SK-N-SH (cell line): ENCODE results near the gene NEUROG2. TPM values are rescaled to one million over a fixed set of nuclear protein-coding genes. Genes with fewer than 3 reads are reported as not detected.

ENCODE experiments used
- CTCF ChIA-PET: fragments of 300-600, 350-600 bp; formaldehyde crosslinking; extraction: SDS; loops from one replicate; lab custom pipeline; 2021; lab: Yijun Ruan, JAX
- POLR2A ChIA-PET: fragments of 350-600 bp; sonication (Branson Sonifier 250); formaldehyde crosslinking; extraction: SDS; loops from one replicate; lab custom pipeline; 2020; ENCODE audit warnings: antibody characterized with exemption, inconsistent platforms; lab: Yijun Ruan, JAX
- DNase-seq: peaks from one replicate; pipeline ENCODE4 v3.0.0; 2012
- H2AFZ ChIP-seq: fragments of 200-600 bp; sonication (generic); 2 replicates; pipeline ENCODE4 v1.8.1; 2016; ENCODE audit warnings: antibody characterized with exemption, mild to moderate bottlenecking, low read depth
- H3F3A ChIP-seq: fragments of 200-600 bp; sonication (generic); replicated peaks from 2 replicates; pipeline ENCODE3; 2016; ENCODE audit warnings: antibody characterized with exemption, mild to moderate bottlenecking; ENCODE audit not compliant: insufficient read depth
- H3K27ac ChIP-seq, 2 experiments: fragments of 200-500 bp in 1 of 2; fragments of 200-600 bp in 1 of 2; sonication (Bioruptor generic) in 1 of 2; sonication (generic), shearing (Covaris generic) in 1 of 2; 2 replicates each; pipeline versions ENCODE4 v1.5.1 to v1.6.1; 2014 to 2016; ENCODE audit warnings: low read depth in 2 of 2, inconsistent platforms in 1 of 2, low read length in 1 of 2, mild to moderate bottlenecking in 1 of 2, mixed read lengths in 1 of 2
- H3K27me3 ChIP-seq: fragments of 200-600 bp; sonication (generic), shearing (Covaris generic); 2 replicates; pipeline ENCODE4 v1.6.1; 2016; ENCODE audit warnings: mixed run types; ENCODE audit not compliant: insufficient read depth
- H3K36me3 ChIP-seq, 2 experiments: fragments of 200-500 bp in 1 of 2; fragments of 200-600 bp in 1 of 2; sonication (Bioruptor generic) in 1 of 2; sonication (generic) in 1 of 2; replicated peaks in 1 of 2; 2 replicates each; pipeline versions ENCODE3 to v1.5.1; 2014 to 2016; ENCODE audit warnings: low read length in 1 of 2, mild to moderate bottlenecking in 1 of 2; ENCODE audit not compliant: insufficient read depth in 2 of 2, control insufficient read depth in 1 of 2
- H3K4me1 ChIP-seq, 2 experiments: fragments of 200-500 bp in 1 of 2; fragments of 200-600 bp in 1 of 2; sonication (Bioruptor generic) in 1 of 2; sonication (generic), shearing (Covaris generic) in 1 of 2; 2 replicates each; pipeline versions ENCODE4 v1.5.1 to v1.6.1; 2014 to 2016; ENCODE audit warnings: low read depth in 1 of 2, low read length in 1 of 2, mixed run types in 1 of 2; ENCODE audit not compliant: insufficient read depth in 2 of 2, control insufficient read depth in 1 of 2
- H3K4me2 ChIP-seq: fragments of 200-600 bp; sonication (generic), shearing (Covaris generic); 2 replicates; pipeline ENCODE4 v1.6.1; 2017; ENCODE audit warnings: mixed run types
- H3K4me3 ChIP-seq, 2 experiments: fragments of 200-500 bp in 1 of 2; fragments of 200-600 bp in 1 of 2; sonication (Bioruptor generic) in 1 of 2; sonication (generic), shearing (Covaris generic) in 1 of 2; 2 replicates each; pipeline versions ENCODE4 v1.5.1 to v1.8.1; 2014 to 2016; ENCODE audit warnings: low read depth in 2 of 2, inconsistent platforms in 1 of 2, low read length in 1 of 2, mild to moderate bottlenecking in 1 of 2, mixed read lengths in 1 of 2, moderate library complexity in 1 of 2
- H3K79me2 ChIP-seq: fragments of 200-600 bp; sonication (generic); 2 replicates; pipeline ENCODE4 v1.8.1; 2017; ENCODE audit warnings: mild to moderate bottlenecking; ENCODE audit not compliant: insufficient read depth
- H3K9ac ChIP-seq: fragments of 200-600 bp; sonication (generic); 2 replicates; pipeline ENCODE4 v1.6.1; 2017; ENCODE audit warnings: mixed run types
- H3K9me2 ChIP-seq: fragments of 200-600 bp; sonication (generic); 2 replicates; pipeline ENCODE4 v1.6.1; 2017; ENCODE audit warnings: mixed run types
- H3K9me3 ChIP-seq: fragments of 200-600 bp; sonication (generic); 2 replicates; pipeline ENCODE4 v1.6.1; 2017; ENCODE audit warnings: mixed run types, mild to moderate bottlenecking, moderate library complexity
- H4K20me1 ChIP-seq: fragments of 200-600 bp; sonication (generic); 2 replicates; pipeline ENCODE4 v1.6.1; 2017; ENCODE audit warnings: mild to moderate bottlenecking, mixed run types; ENCODE audit not compliant: insufficient read depth
- GATA2 ChIP-seq: sonication (generic); formaldehyde crosslinking; IDR thresholded peaks from 2 replicates; pipeline ENCODE4 v1.5.0; 2020; ENCODE audit warnings: mild to moderate bottlenecking, missing genetic modification reagents
- polyA plus RNA-seq, 3 experiments: library from polyadenylated mRNA; depleted of rRNA; stranded (reverse); fragments of >200 nt; gene quantifications; 2 replicates each; pipeline ENCODE4 v1.2.3, GENCODE V29; 2012
- TF ChIP-seq, protein P1 (sequence below): IDR thresholded peaks from 2 replicates; pipeline ENCODE4 v1.4.0; 2012; ENCODE audit warnings: low read depth, borderline replicate concordance

Gene NEUROG2
- polyA plus RNA-seq, 1 of the 3 experiments (the other 2 are of a cell fraction): not detected

DNA sequence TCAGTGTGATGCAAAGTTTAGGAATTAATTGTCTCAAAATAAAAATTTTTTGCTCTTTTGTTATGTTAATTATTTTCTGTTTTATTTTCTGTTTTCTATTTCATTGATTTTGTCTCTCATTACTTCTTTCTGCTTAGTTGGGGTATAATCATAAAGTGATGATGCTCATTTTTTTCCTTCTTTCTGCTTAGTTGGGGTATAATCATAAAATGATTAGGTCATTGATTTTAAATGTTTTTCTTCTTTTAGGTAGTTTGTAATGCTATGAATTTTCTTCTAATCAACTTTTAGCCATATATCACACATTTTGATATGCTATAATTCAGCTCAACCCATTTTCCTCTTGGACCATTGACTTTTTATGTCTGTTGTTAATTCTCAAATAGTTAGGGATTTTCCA, 43.7 kb downstream of the NEUROG2 start:
- H3K4me2 ChIP-seq: no peak overlapping the region
- no peaks in the 10 kb centered on the region for H3K36me3 ChIP-seq
- H3K27me3 ChIP-seq: no peaks in the 10 kb centered on the region
- TF ChIP-seq, protein P1, sequence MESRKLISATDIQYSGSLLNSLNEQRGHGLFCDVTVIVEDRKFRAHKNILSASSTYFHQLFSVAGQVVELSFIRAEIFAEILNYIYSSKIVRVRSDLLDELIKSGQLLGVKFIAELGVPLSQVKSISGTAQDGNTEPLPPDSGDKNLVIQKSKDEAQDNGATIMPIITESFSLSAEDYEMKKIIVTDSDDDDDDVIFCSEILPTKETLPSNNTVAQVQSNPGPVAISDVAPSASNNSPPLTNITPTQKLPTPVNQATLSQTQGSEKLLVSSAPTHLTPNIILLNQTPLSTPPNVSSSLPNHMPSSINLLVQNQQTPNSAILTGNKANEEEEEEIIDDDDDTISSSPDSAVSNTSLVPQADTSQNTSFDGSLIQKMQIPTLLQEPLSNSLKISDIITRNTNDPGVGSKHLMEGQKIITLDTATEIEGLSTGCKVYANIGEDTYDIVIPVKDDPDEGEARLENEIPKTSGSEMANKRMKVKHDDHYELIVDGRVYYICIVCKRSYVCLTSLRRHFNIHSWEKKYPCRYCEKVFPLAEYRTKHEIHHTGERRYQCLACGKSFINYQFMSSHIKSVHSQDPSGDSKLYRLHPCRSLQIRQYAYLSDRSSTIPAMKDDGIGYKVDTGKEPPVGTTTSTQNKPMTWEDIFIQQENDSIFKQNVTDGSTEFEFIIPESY: no peak
- TF ChIP-seq GATA2 (CRISPR knock-in tag): no peak
- H3K9me2 ChIP-seq: no peaks in the 10 kb centered on the region
- H3K79me2 ChIP-seq: no peaks in the 10 kb centered on the region
- H4K20me1 ChIP-seq: no peaks in the 10 kb centered on the region
- H2AFZ ChIP-seq: no peak overlapping the region
- CTCF ChIA-PET: interaction anchor here (0.6 to 1.2 kb wide), 2 partner anchors 46 to 92 kb away, joined by 3 to 4 read pairs; no protein-coding TSS in a partner anchor
- no peak overlapping the region for H3K27ac ChIP-seq
- no peaks in the 10 kb centered on the region for H3K4me1 ChIP-seq
- no peak overlapping the region for H3K9ac ChIP-seq
- H3F3A ChIP-seq: no peaks in the 10 kb centered on the region
- H3K4me3 ChIP-seq: no peak overlapping the region
- no peak for DNase-seq
- no peaks in the 10 kb centered on the region for H3K9me3 ChIP-seq
- POLR2A ChIA-PET: no interaction called here

Other genes starting within 250 kb of the NEUROG2 start
- 1.8 and 2.3 TPM in 2 replicates for gene TIFA, start 230.3 kb downstream of the NEUROG2 start, polyA plus RNA-seq (2012; rRNA removed)
- gene ALPK1, start 218.8 kb downstream of the NEUROG2 start, polyA plus RNA-seq (2012; rRNA removed): 2.8 and 4.5 TPM in 2 replicates
- 2.4 and 2.9 TPM in 2 replicates for gene ZGRF1, start 120.7 kb upstream of the NEUROG2 start, polyA plus RNA-seq (2012; rRNA removed)
- gene LARP7, start 121.0 kb upstream of the NEUROG2 start, polyA plus RNA-seq (2012; rRNA removed): 9.4 and 10.5 TPM in 2 replicates